DND-41 (cell line): ENCODE results near the gene MMP13.

ENCODE experiments used
- ATAC-seq: fragments of 200-7000 bp; cut with Tn5 transposase; 3 replicates; pipeline ENCODE4 v1.9.1; 2021; ENCODE audit warnings: low read depth; ENCODE audit not compliant: insufficient read depth
- DNase-seq: peaks from one replicate; pipeline ENCODE4 v3.0.0-alpha.2; 2020
- H2AFZ ChIP-seq: 2 replicates; pipeline ENCODE4 v1.6.0; 2012; ENCODE audit warnings: low read depth, low read length
- H3K27ac ChIP-seq: 2 replicates; pipeline ENCODE4 v1.5.1; 2012; ENCODE audit warnings: low read length, inconsistent platforms
- H3K27me3 ChIP-seq: fragments of 200-600 bp; sonication (generic); 2 replicates; pipeline ENCODE4 v1.6.0; 2012; ENCODE audit warnings: low read length, mild to moderate bottlenecking, inconsistent platforms; ENCODE audit not compliant: insufficient read depth, poor library complexity
- H3K36me3 ChIP-seq: 2 replicates; pipeline ENCODE4 v1.5.1; 2012; ENCODE audit warnings: low read length, inconsistent platforms; ENCODE audit not compliant: insufficient read depth
- H3K4me1 ChIP-seq: 2 replicates; pipeline ENCODE4 v1.5.1; 2012; ENCODE audit warnings: mild to moderate bottlenecking, low read length; ENCODE audit not compliant: insufficient read depth
- H3K4me2 ChIP-seq: 2 replicates; pipeline ENCODE4 v1.6.0; 2012; ENCODE audit warnings: mild to moderate bottlenecking, moderate library complexity, low read length, inconsistent platforms; ENCODE audit not compliant: insufficient read depth
- H3K4me3 ChIP-seq, 2 experiments: fragments of 200-600 bp in 1 of 2; shearing (Covaris generic) in 1 of 2; 2 replicates each; pipeline ENCODE4 v1.5.1; 2012 to 2016; ENCODE audit warnings: inconsistent platforms in 2 of 2, low read length in 2 of 2, mild to moderate bottlenecking in 2 of 2, low read depth in 1 of 2, moderate library complexity in 1 of 2
- H3K79me2 ChIP-seq: 2 replicates; pipeline ENCODE4 v1.6.0; 2012; ENCODE audit warnings: low read length, inconsistent platforms; ENCODE audit not compliant: insufficient read depth
- H3K9ac ChIP-seq: 2 replicates; pipeline ENCODE4 v1.6.0; 2012; ENCODE audit warnings: low read depth, mild to moderate bottlenecking, inconsistent platforms, low read length, moderate library complexity
- H3K9me3 ChIP-seq: 2 replicates; pipeline ENCODE4 v1.5.1; 2012; ENCODE audit warnings: low read length, moderate library complexity, mild to moderate bottlenecking, inconsistent platforms; ENCODE audit not compliant: insufficient read depth, severe bottlenecking
- H4K20me1 ChIP-seq: 2 replicates; pipeline ENCODE4 v1.6.0; 2012; ENCODE audit warnings: low read length; ENCODE audit not compliant: insufficient read depth
- EZH2 ChIP-seq: IDR thresholded peaks from 3 replicates; pipeline ENCODE4 v1.6.1; 2012; ENCODE audit warnings: borderline replicate concordance, low read depth, mild to moderate bottlenecking, moderate library complexity, low read length, inconsistent platforms; ENCODE audit not compliant: severe bottlenecking
- TF ChIP-seq, protein P1 (sequence below): IDR thresholded peaks from 2 replicates; pipeline ENCODE4 v1.5.1; 2012; ENCODE audit warnings: borderline replicate concordance, low read length, moderate library complexity, mild to moderate bottlenecking; ENCODE audit not compliant: poor library complexity, severe bottlenecking; ENCODE audit errors: extremely low read depth

Gene MMP13

DNA sequence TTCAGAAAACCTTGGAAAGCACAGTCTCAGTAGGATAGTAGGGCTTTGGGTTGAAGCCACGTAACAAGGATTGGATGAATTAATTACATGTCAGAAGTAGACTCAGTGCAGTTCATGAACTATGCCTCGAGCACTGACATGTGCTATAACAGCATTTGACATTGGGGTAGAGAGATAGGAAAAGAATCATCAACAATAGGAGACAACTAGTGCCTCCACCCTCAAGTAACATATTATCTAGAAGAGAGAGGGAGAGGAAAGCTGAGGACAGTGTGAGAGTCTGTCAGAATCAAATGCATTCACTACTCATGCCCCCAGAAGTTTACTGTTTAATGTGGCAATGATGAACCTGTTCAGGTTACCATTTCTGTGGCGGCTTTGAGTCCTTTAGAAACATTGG lies 26.4 kb downstream of the MMP13 start:
- H3K27ac ChIP-seq = no peak overlapping the region
- no peaks in the 10 kb centered on the region for H3K9me3 ChIP-seq
- H3K4me2 ChIP-seq = no peak overlapping the region
- no peaks in the 10 kb centered on the region for H3K36me3 ChIP-seq
- no peak overlapping the region for H3K4me3 ChIP-seq
- no peaks in the 10 kb centered on the region for H3K79me2 ChIP-seq
- TF ChIP-seq EZH2 = no peak
- TF ChIP-seq, protein P1, sequence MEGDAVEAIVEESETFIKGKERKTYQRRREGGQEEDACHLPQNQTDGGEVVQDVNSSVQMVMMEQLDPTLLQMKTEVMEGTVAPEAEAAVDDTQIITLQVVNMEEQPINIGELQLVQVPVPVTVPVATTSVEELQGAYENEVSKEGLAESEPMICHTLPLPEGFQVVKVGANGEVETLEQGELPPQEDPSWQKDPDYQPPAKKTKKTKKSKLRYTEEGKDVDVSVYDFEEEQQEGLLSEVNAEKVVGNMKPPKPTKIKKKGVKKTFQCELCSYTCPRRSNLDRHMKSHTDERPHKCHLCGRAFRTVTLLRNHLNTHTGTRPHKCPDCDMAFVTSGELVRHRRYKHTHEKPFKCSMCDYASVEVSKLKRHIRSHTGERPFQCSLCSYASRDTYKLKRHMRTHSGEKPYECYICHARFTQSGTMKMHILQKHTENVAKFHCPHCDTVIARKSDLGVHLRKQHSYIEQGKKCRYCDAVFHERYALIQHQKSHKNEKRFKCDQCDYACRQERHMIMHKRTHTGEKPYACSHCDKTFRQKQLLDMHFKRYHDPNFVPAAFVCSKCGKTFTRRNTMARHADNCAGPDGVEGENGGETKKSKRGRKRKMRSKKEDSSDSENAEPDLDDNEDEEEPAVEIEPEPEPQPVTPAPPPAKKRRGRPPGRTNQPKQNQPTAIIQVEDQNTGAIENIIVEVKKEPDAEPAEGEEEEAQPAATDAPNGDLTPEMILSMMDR = no peak
- no peak overlapping the region for H3K9ac ChIP-seq
- H4K20me1 ChIP-seq = no peaks in the 10 kb centered on the region
- no peaks in the 10 kb centered on the region for H3K4me1 ChIP-seq
- H3K27me3 ChIP-seq = peaks cover 5% of the 10 kb centered on the region
- no peak for DNase-seq
- H2AFZ ChIP-seq = no peak overlapping the region
- no peak for ATAC-seq

DNA sequence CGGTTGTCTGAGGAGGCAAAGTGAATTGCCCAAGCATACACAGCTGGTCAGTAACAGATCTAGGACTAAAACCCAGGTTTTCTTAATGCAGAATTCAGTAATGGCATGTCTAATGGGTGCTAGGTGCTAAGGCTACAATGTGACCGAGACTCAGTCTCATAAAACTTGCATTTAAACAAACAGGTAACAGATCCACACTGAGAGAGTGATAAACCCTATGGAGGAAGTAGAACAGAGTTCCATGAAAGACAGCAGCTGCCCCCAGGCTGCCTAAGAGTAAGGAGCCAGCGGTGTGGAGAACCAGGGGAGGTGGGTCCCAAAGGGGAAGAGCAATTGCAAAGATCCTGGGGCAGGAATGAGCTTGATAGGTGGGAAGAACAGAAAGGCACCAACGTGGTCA lies 27.3 kb downstream of the MMP13 start:
- Histone ChIP-seq H3K36me3 (no peaks in the 10 kb centered on the region), H3K9me3 (no peaks in the 10 kb centered on the region), H3K27me3 (peaks cover 5% of the 10 kb centered on the region), H3K4me3 (no peak overlapping the region), H4K20me1 (no peaks in the 10 kb centered on the region), H3K4me2 (no peak overlapping the region), H3K4me1 (no peaks in the 10 kb centered on the region), H3K9ac (no peak overlapping the region), H2AFZ (no peak overlapping the region), H3K27ac (no peak overlapping the region), H3K79me2 (no peaks in the 10 kb centered on the region)
- ATAC-seq (no peak), DNase-seq (no peak)
- TF ChIP-seq, protein P1 = no peak
- no peak for TF ChIP-seq EZH2

DNA sequence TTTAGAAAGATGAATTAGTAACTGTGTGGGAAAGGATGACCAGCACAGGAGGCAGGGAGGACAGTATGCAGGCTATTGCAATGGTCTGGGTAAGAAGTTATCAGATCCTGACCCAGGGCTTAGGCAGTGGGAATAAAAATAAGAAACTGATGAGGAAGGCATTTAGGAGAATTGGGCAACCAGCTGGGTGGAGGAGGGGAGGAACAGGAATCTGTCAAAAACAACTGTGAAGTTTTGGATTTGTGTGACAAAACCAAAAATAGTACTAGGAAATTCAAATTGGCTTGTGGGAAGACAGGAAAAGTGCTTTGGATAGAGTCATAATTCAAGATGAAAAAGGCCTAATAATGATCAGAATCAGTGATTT lies 27.9 kb downstream of the MMP13 start:
- H3K4me2 ChIP-seq = no peak overlapping the region
- no peaks in the 10 kb centered on the region for H3K4me1 ChIP-seq
- no peaks in the 10 kb centered on the region for H3K36me3 ChIP-seq
- peaks cover 5% of the 10 kb centered on the region for H3K27me3 ChIP-seq
- H4K20me1 ChIP-seq = no peaks in the 10 kb centered on the region
- H3K4me3 ChIP-seq = no peak overlapping the region
- no peaks in the 10 kb centered on the region for H3K9me3 ChIP-seq
- no peak for DNase-seq
- TF ChIP-seq EZH2 = no peak
- TF ChIP-seq, protein P1 = no peak
- no peak overlapping the region for H3K9ac ChIP-seq
- no peak overlapping the region for H3K27ac ChIP-seq
- no peak overlapping the region for H2AFZ ChIP-seq
- ATAC-seq = no peak
- no peaks in the 10 kb centered on the region for H3K79me2 ChIP-seq
